Measurements from ENCODE around the gene CLTC.
"Not testable (repeated sequence)": the region's sequence is repeated elsewhere in the genome, so short reads cannot be mapped to it uniquely, and the experiment has no call there.

CLTC gene

DNA sequence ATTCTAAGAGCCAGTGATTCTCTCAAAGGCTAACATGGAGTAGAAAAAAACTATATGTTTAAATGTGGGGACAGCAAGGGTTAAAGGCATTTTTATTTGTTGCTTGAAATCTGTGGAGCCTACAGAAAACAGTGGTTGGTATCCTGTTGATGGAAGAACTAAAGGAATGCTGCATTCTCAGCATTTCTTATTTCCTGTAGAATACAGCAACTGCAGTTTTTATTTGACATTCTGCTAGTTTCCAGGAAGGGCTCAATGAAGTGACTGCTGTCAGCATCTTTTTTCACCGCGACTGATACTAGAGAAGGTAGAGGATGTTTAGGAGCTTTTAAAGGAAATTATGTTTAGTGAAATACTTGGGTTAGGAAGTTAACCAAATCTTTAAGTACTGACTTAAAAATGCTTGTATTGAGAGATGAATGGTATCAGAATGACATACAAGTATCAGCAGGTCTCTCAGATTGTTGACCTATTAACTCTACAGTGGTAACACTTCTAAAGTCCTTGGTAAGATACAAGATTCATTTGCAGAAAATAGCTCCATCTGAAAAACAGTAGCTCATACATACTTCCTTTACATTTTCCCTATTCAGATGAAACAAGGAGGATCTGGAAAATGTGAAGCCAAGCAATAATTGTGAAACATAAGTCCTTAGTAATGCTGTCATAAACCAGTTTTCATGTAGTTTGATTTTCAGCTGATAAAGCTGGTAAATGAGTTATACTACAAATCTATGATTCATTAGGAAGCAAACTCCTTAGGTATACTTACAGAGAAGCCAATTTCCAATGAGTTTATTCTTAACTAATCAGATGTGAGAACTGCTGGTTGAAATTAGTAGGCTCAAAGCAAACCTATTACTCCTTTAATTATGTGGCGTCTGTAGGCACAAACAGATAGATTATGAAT lies 15.2 kb downstream of the CLTC start:
- no peak for DNase-seq

DNA sequence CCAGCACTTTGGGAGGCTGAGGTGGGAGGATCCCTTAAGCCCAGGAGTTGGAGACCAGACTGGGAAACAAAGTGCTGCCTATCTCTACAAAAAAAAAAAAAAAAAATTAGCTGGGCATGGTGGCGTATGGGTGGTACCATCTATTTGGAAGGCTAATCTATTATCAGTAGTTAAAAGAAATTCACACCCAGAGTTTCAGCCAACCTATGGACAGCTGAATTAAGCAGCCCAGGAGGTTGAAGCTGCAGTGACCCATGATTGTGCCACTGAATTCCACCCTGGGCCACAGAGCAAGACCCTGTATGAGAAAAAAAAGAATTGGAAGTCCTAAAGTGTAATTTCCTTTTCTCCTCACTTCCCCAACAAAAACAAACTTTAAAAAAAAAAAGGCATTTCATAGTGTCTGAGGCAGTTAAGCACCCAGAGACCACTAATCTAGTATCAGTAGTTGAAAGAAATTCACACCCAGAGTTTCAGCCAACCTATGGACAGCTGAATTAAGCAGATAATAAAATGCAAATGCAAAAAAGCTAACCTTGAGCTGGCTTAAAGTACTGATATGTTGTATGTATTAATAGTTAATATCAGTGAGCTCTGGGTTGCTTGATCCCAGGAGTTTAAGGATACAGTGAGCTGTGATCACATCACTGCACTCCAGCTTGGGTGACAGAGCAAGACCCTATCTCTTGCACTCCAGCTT lies 18.1 kb downstream of the CLTC start:
- DNase-seq: no peak

DNA sequence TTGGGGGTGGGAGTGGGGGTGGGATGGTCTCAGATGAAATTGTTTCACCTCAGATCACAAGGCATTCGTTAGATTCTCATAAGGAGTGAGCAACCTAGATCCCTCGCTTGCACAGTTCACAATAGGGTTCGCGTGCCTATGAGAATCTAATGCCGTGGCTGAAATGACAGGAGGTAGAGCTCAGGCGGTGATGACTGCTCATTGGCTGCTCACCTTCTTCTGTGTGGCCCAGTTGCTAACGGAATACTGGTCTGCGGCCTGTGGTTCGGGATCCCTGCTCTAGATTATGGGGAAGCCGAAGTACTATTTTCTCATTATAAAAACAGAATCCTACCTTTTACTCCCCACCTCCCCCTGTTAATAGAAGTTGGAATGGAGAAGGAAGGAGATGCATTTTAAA lies 18.9 kb downstream of the CLTC start:
- DNase-seq: no peak

DNA sequence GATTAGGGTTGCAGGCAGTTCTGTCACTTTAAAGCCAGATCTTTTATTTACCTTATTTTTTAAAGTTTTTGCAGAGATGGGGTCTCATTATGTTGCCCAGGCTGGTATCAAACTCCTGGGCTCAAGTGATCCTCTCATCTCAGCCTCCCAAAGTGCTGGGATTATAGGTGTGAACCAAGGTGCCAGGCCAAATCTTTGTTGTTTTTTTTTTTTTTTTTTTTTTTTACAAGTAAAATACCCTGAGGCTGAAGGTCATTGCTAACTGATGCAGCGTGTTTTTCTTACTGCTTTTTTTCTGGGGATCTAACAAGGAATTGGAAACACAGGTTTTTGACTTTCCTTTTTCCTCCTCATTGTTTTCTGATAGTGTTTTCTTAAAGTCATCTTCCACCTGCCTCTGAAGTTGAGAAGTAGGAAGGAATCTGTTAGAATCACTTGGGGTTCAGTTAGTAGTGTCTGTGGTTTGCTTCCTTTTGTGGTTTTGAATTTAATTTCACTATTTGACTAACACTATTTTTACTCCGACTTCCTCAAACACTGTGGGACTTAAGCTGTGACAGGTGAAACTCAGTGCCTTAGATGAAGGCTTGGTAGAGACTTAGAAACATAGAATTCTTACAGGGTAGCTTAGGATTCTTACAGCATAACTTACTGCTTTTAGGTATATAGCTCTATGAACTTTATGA lies 22.2 kb downstream of the CLTC start:
- DNase-seq: no peak

DNA sequence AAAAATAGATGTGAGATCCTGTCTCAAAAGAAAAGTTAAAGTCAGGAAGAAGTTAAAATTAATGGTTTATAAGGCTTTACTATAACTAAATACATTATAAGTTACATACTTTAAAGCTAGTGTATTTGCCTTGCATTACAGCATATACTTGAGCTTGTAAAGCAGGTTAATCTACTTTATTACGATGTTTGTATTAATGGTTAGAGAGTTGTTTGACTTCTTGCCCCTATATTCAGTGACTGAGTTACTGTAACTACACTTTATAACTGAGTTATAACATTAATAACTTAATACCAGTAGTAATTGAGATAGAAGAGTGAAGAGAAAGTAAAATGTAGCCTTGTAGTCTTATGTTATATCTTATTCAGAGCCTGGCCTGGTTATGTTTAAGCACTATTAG lies 22.9 kb downstream of the CLTC start:
- DNase-seq: no peak

DNA sequence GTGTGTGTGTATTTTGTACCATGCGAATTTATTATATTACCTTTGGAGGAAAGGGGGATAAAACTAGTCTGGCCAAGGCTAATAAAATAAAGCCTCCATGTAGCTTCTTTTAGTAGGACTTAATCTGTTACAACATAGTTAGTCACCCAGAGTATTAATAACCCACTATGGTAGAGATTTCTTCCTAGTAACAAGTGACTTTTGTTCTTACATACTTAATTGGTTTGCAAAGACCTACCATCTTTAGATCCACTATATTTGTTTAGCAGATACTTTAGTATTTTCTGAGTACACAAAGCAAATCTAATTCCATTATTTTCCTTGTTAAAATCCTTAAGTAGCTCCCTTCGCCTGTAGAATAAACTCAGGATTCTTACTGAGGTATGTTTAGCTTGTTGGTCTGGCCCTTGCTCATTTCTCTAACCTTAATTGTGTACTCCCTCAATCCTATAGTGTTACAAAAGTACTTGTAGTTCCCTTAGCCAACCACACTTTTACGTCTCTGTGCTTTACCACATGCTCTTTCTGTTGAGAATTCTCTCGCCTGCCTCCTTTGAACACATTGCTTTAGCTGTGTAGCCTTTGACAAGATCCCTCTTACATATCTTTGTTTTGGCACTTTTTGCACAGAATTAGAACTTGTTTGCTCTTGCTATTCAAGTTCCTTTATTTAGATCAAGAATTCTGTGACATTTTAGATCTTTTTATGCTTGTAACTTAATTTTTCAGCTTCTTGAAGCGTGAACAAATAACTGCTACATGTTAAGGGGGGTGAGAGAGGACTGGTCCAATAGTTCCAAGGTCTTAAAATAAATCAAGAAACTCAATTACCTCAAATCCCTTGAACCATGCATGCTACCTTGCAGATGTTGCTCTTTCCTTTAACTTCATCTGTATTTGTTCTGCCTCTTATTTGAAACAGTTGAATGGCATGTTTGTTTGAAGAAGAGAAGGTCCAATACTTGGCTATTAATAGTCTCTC lies 23.8 kb downstream of the CLTC start:
- no peak for DNase-seq

DNA sequence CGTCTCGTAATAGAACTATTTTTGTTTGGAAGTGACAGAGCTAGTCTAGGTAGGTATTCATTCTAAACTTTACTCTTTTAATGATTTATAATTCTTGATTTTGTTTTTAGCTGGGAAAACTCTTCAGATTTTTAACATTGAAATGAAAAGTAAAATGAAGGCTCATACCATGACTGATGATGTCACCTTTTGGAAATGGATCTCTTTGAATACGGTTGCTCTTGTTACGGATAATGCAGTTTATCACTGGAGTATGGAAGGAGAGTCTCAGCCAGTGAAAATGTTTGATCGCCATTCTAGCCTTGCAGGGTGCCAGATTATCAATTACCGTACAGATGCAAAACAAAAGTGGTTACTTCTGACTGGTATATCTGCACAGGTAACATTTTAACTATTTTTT lies 27.6 kb downstream of the CLTC start:
- DNase-seq: no peak

DNA sequence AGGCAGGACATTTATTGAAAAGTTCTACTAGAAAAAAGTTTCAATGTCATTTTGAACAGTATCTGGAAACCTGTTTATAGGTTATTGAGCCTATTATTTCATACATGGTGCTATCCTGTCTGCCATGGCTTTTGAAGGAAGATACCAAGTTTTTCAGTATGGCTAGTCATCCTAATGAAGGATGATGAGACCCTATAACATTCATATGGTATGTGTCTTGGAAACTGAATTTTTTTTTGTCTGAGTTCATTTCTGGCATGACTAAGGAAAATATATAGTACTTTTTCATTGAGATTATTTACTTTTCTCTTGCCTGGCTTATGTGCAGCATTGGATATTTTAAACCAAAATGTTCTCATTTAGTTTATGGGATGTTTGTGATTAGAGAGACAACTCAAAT lies 30.2 kb downstream of the CLTC start:
- DNase-seq: no peak

DNA sequence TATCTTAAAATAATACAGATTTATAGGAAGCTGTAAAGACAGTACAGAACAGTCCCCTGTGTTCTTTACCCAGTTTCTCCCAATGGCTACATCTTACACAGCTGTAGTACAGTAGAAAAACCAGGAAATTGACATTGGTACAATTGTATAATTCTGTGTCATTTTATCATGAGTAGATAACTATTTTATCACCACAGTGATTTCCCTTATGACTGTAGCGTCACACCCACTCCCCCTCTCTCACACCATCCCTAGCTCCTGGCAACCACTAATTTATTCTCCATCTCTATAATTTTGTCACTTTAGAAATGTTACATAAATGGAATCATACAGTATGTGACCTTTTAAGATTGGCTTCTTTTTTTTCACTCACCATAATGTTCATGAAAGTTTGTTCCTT lies 30.9 kb downstream of the CLTC start:
- no peak for DNase-seq

DNA sequence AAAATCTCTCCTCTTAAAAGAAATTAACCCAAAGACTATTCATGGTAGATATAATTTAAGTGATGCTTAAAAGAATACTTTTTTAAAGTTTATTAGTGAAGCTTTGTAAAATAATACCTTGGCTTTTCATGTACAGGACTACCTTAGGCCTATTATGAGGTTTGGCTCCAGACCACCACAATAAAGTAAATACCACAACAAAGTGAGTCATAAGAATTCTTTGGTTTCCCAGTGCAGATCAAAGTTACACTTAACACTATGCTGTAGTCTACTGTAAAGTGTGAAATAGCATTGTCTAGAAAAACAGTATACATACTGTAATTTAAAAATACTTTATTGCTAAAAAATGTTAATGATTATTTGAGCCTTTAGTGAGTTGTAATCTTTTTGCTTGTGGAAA lies 31.7 kb downstream of the CLTC start:
- no peak for DNase-seq

DNA sequence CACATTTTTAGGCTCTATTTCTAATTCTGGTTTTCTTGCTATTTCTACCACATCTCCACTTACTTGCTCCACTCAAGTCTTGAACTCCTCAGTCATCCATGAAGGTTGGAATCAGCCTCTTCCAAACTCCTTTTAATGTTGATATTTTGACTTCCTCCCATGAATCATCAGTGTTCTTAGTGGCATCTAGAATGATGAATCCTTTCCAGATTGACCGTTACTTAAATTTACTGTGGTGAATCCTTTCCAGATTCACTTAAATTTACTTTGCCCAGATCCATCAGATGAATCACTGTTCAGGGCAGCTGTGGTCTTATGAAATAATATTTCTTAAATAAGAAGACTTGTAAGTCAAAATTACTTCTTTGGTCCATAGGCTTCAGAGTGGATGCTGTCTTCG lies 32.4 kb downstream of the CLTC start:
- no peak for DNase-seq

DNA sequence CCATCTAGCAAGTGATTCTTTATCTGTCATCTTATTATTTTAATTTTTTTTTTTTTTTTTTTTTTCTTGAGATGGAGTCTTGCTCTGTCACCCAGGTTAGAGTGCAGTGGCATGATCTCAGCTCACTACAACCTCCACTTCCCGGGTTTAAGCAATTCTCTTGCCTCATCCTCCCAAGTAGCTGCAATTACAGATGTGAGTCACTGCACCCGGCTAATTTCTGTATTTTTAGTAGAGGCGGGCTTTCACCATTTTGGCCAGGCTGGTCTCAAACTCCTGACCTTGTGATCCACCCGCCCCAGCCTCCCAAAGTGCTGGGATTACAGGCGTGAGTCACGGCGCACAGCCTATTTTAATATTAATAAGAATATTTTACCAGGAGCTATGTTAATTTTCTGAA lies 36.9 kb downstream of the CLTC start:
- not testable (repeated sequence) for DNase-seq

DNA sequence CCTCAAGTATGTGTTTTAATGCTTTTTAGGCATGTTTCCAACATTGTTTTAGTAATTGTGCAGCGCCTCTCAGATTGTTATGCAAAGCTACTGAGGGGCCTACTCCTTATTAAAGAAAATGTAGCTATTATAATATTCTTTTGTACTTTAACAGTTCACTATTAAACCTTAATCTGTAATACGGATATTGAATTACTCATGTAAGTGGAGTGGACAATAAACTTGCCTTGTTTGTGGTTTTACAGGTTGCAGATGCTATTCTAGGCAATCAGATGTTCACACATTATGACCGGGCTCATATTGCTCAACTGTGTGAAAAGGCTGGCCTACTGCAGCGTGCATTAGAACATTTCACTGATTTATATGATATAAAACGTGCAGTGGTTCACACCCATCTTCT lies 46.5 kb downstream of the CLTC start:
- DNase-seq: peak; percentile 62

DNA sequence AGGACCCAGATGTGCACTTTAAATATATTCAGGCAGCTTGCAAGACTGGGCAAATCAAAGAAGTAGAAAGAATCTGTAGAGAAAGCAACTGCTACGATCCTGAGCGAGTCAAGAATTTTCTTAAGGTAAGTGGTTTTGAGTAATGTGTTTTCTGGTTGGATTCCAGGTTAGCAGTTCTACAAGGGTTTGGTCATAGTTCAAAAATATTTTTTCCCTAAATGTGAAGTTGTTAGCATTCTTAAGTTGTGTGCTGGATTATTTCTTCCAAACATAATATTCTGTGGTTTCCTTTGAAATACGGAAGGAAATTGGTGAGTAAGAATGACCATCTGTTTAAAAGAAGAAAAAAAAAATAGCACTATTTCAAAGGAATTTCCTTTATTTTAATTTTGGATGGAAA lies 49.1 kb downstream of the CLTC start:
- no peak for DNase-seq

DNA sequence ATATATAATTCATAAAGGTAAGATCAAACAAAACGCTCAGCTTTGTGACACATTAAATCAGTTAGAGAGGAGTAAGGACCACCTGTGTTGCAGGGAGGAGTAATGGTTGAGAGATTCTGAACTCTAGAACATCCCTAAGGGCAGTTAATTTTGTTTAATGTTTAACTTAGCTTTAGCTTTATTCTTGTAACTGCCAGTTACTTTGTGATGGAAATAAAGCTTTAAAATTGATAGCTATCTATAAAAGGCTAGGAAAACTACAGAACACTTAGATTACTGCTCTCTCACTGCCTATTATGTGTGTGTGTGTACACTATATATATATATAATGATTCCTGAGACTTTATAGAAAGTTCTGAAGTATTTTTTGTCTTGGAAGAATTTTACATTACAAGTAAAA lies 49.7 kb downstream of the CLTC start:
- no peak for DNase-seq

DNA sequence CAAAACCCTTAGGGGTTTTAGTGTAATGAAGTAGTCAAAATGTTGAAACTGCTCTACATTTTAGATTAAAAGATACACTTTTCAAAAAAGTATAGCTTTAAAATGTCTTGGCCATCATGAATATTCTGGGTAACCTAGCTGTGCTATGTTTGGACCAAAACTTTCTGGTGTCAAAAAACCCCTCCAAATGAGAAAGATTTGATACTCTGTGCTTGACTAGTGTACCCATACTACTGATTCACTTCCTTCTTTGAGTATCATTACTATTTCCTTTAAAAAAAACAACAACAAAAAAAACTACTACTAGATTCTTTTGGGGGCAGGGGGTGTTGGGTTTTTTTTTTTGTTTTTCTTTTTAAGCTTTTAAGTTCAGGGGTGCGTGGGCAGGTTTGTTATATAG lies 50.2 kb downstream of the CLTC start:
- DNase-seq: no peak

DNA sequence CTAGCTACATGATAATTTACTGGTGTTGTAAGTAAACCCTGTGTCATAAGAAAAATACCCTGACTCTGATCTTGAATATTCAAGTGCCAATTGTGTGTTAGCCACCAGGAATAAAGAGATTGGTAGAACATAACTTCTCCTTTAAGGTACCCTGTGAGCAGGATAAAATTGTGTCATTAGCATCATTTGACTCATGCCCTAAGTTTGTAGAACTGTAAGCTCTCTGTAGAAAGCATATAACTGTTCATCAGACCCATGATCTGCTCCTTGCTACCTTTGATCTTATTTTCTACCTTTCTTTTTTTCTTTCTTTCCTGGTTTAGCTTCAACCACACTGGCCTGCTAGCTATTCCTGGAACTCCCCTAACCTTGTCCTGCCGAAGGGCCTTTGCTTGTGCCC lies 51.7 kb downstream of the CLTC start:
- DNase-seq: no peak

DNA sequence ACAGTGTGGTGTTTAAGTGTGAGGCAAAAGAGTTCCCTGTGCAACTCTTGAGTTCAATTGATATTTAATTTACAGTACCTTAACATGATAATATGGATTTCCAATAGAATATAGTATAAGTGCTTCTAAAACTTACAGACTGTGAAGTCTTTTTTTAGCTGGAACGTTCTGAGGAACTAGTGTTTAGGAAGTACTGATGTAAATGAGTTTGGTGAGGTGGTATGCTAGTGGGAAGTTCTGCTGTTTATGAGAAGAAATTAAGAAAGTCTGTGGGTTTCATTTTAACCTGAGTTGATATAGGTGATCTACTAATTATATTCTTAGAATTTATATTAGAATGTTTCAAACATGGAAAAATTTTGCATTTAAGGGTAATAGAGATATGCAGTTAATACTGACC lies 55.5 kb downstream of the CLTC start:
- no peak for DNase-seq

DNA sequence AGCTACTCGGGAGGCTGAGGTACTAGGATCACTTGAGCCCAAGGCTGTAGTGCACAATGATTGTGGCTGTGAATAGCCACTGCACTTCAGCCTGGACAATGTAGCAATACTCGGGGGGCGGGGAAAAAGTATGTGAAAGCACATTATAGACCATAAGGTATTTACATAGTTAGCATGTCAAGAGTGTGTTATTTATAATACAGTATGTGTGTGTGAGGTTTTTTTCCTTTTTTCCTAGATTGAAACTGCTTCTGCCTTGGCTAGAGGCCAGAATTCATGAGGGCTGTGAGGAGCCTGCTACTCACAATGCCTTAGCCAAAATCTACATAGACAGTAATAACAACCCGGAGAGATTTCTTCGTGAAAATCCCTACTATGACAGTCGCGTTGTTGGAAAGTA lies 57.0 kb downstream of the CLTC start:
- no peak for DNase-seq

DNA sequence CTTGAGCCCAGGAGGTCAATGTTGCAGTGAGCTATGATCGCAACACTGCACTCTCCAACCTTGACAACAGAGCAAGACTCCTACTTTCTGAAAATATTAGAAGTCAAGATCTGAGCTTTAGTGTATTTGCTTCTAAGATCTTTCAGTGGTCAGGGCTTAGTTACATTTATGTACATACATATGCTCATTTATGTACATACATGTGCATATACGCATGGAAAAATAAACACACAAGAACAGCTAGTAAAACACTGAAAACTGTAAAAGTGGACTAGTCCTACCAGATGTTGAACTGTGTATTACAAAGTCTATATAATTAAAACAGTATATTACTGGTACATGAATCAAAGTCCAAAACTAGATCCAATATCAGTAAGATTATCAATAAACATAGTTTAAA lies 59.2 kb downstream of the CLTC start:
- no peak for DNase-seq

DNA sequence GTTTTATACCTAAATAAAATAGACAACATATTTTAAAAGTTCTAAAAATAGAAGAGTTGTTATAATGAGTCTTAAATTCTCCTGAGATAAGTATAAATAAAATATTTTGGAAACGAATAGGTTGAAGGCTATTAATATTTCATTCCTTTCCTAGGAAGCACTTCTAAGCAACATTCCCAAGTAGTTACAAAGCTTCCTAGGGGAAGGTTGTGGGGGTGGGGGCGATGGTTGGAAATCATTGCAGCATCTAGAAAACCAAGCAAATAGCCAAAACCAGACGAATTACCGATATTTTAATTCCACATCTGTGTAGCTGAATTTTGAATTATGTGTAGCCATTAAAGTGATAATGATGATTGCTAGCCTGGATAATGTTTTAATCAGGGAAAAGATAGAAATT lies 60.6 kb downstream of the CLTC start:
- DNase-seq: no peak

DNA sequence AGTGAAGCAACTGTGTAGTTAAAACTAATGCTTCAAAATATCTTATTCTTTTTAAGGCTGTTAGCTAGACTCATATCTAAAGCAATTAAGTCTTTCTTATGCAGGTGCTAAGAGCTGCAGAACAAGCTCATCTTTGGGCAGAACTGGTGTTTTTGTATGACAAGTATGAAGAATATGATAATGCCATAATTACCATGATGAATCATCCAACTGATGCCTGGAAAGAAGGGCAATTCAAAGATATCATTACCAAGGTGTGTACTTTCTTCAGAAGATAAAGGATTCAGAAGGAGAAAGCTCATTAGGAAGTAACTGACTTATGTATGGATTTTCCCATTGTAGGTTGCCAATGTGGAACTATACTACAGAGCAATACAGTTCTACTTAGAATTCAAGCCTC lies 63.6 kb downstream of the CLTC start:
- DNase-seq: no peak

DNA sequence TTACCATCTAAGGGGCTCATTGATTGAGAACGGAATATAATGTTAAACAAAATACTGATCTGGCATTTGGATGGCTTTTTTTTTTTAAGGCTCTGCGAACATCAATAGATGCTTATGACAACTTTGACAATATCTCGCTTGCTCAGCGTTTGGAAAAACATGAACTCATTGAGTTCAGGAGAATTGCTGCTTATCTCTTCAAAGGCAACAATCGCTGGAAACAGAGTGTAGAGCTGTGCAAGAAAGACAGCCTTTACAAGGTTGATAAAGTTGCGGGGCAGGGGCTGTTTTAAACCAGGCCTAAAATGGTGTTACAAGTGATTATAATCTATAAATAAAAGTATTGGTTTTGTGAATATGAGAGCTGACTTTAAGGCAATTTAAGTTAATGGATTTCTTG lies 65.3 kb downstream of the CLTC start:
- DNase-seq: no peak
